Peyer's patch (tissue), 4 donors: ENCODE measurements around the gene CKB. TPM values are rescaled to one million over a fixed set of nuclear protein-coding genes. Genes with fewer than 3 reads are reported as not detected.

Source experiments
- DNase-seq, 3 donors: peaks; one replicate each; pipeline ENCODE4 v3.0.0-alpha.2; 2017 to 2019
- H3K27ac ChIP-seq, 4 donors: fragments of 200-600 bp; sonication (generic); one replicate each; pipeline ENCODE4 v1.5.1; 2016 to 2019
- H3K27me3 ChIP-seq, 2 donors: fragments of 200-600 bp; sonication (generic); one replicate each; pipeline ENCODE4 v1.5.1; 2019
- H3K36me3 ChIP-seq, 3 donors: fragments of 200-600 bp; sonication (generic); one replicate each; pipeline ENCODE4 v1.5.1; 2016 to 2019
- H3K4me1 ChIP-seq, 4 donors: fragments of 200-600 bp; sonication (generic); one replicate each; pipeline ENCODE4 v1.5.1; 2016 to 2019
- H3K4me3 ChIP-seq, 4 donors: fragments of 200-600 bp; sonication (generic); 1 replicate in 3 of 4; 2 replicates in 1 of 4; pipeline ENCODE4 v1.5.1; 2016 to 2019; ENCODE audit warnings: mild to moderate bottlenecking in 1 of 4
- H3K9me3 ChIP-seq, 4 donors: fragments of 200-600 bp; sonication (generic); one replicate each; pipeline ENCODE4 v1.5.1; 2016 to 2019; ENCODE audit warnings: mild to moderate bottlenecking in 1 of 4
- CTCF ChIP-seq, 6 experiments: fragments of 450-650 bp in 4 of 6; fragments of 200-600 bp in 2 of 6; sonication (generic) in 1 of 6; IDR thresholded peaks; one replicate each; pipeline ENCODE4 v1.5.1; 2017 to 2019; ENCODE audit warnings: antibody characterized with exemption in 6 of 6, mild to moderate bottlenecking in 3 of 6, moderate library complexity in 1 of 6
- POLR2A ChIP-seq, 2 donors: fragments of 450-650 bp; IDR thresholded peaks; one replicate each; pipeline ENCODE4 v1.5.1; 2017; ENCODE audit warnings: antibody characterized with exemption in 2 of 2, mild to moderate bottlenecking in 2 of 2, moderate library complexity in 2 of 2
- total RNA-seq, 4 donors: library from RNA; depleted of rRNA; stranded (reverse); fragments of >200 nt; gene quantifications; one replicate each; pipeline ENCODE4 v1.1.0, GENCODE V29; 2016

Gene CKB
- total RNA-seq, 4 donors from 2014 or later: 40.1 to 101 (median 68.4) TPM

- peaks cover 0 to 41% (median 9%) of the 10 kb centered on the region in 4 donors for H3K4me1 ChIP-seq
- no peaks in the 10 kb centered on the region for H3K9me3 ChIP-seq
- H3K4me3 ChIP-seq: no peak overlapping the region
- no peaks in the 10 kb centered on the region for H3K27me3 ChIP-seq
- peaks cover 0 to 23% (median 0%) of the 10 kb centered on the region in 3 donors for H3K36me3 ChIP-seq
- DNase-seq: no peak
- peak overlapping the region in 2 of 4 donors; percentile 43 to 44 for H3K27ac ChIP-seq
- no peak for TF ChIP-seq CTCF (IDR thresholded peaks at IDR 0.05)
Observed at GRCh38 chr14:103558071-103558882, 35.6 kb upstream of the CKB start.

GRCh38 chr14:103556946-103557758, 34.5 kb upstream of the CKB start:
- Histone ChIP-seq H3K4me3 (no peak overlapping the region), H3K36me3 (peaks cover 0 to 23% (median 0%) of the 10 kb centered on the region in 3 donors), H3K4me1 (peaks cover 0 to 41% (median 9%) of the 10 kb centered on the region in 4 donors), H3K27me3 (no peaks in the 10 kb centered on the region), H3K27ac (peak overlapping the region in 1 of 4 donors; percentile 43), H3K9me3 (no peaks in the 10 kb centered on the region)
- DNase-seq: no peak
- no peak for TF ChIP-seq CTCF (IDR thresholded peaks at IDR 0.05)
- TF ChIP-seq POLR2A (IDR thresholded peaks at IDR 0.05): no peak

- H3K36me3 ChIP-seq: peaks cover 0 to 23% (median 0%) of the 10 kb centered on the region in 3 donors
- no peaks in the 10 kb centered on the region for H3K27me3 ChIP-seq
- DNase-seq: no peak
- no peak overlapping the region for H3K4me3 ChIP-seq
- H3K4me1 ChIP-seq: peaks cover 0 to 36% (median under 1%) of the 10 kb centered on the region in 4 donors
- TF ChIP-seq POLR2A (IDR thresholded peaks at IDR 0.05) (no peak), CTCF (IDR thresholded peaks at IDR 0.05) (no peak)
- H3K9me3 ChIP-seq: no peaks in the 10 kb centered on the region
- H3K27ac ChIP-seq: no peak overlapping the region
Observed at GRCh38 chr14:103555559-103556337, 33.1 kb upstream of the CKB start.

- Histone ChIP-seq H3K9me3 (no peaks in the 10 kb centered on the region), H3K36me3 (peaks cover 0 to under 1% (median 0%) of the 10 kb centered on the region in 3 donors), H3K27ac (peak overlapping the region in 2 of 4 donors; percentile 69 to 81), H3K4me1 (peaks cover 0 to 23% (median 0%) of the 10 kb centered on the region in 4 donors), H3K4me3 (no peak overlapping the region), H3K27me3 (no peaks in the 10 kb centered on the region)
- DNase-seq: no peak
- TF ChIP-seq CTCF (IDR thresholded peaks at IDR 0.05) (no peak), POLR2A (IDR thresholded peaks at IDR 0.05) (no peak)
Observed at GRCh38 chr14:103552846-103553210, 30.2 kb upstream of the CKB start.
